Fibroblast of the conjunctiva (primary cell): ENCODE measurements around the gene NRP2.

Source experiments
- DNase-seq: peaks from one replicate; pipeline ENCODE4 v3.0.0-alpha.2; 2010; ENCODE audit warnings: low read depth

The NRP2 gene

GRCh38 chr2:205806143-205806905 is 124.0 kb downstream of the NRP2 start:
- no peak for DNase-seq

- DNase-seq: no peak
Observed at GRCh38 chr2:205807229-205807628, 124.9 kb downstream of the NRP2 start.

- DNase-seq: no peak
Observed at GRCh38 chr2:205807758-205808157, 125.5 kb downstream of the NRP2 start.

- no peak for DNase-seq
Observed at GRCh38 chr2:205808486-205809121, 126.3 kb downstream of the NRP2 start.

- DNase-seq: peak; percentile 13
Observed at GRCh38 chr2:205811387-205811786, 129.1 kb downstream of the NRP2 start.

GRCh38 chr2:205814039-205814364 is 131.7 kb downstream of the NRP2 start:
- DNase-seq: no peak

- no peak for DNase-seq
Observed at GRCh38 chr2:205815673-205816072, 133.4 kb downstream of the NRP2 start.

- no peak for DNase-seq
Observed at GRCh38 chr2:205816268-205816667, 134.0 kb downstream of the NRP2 start.

- DNase-seq: no peak
Observed at GRCh38 chr2:205822579-205822978, 140.3 kb downstream of the NRP2 start.

GRCh38 chr2:205827809-205828365 is 145.6 kb downstream of the NRP2 start:
- no peak for DNase-seq

GRCh38 chr2:205833864-205834263 is 151.6 kb downstream of the NRP2 start:
- no peak for DNase-seq

- DNase-seq: no peak
Observed at GRCh38 chr2:205834796-205835195, 152.5 kb downstream of the NRP2 start.

GRCh38 chr2:205835251-205835791 is 153.0 kb downstream of the NRP2 start:
- no peak for DNase-seq

- no peak for DNase-seq
Observed at GRCh38 chr2:205835923-205836322, 153.6 kb downstream of the NRP2 start.

GRCh38 chr2:205836477-205837221 is 154.3 kb downstream of the NRP2 start:
- DNase-seq: no peak

GRCh38 chr2:205837663-205838062 is 155.4 kb downstream of the NRP2 start:
- no peak for DNase-seq

- DNase-seq: peak; percentile 22
Observed at GRCh38 chr2:205845446-205845845, 163.1 kb downstream of the NRP2 start.
